Osteocyte (in vitro differentiated cells): Measurements from ENCODE around the gene KIAA1217. TPM values are rescaled to one million over a fixed set of nuclear protein-coding genes. Genes with fewer than 3 reads are reported as not detected.

Experiments
- DNase-seq: peaks from one replicate; pipeline ENCODE4 v3.0.0; 2021; ENCODE audit warnings: mixed read lengths; ENCODE audit not compliant: unreplicated experiment; ENCODE audit errors: extremely low spot score
- H3K27ac Mint-ChIP-seq: one replicate; pipeline ENCODE4 v1.8.0; 2021; ENCODE audit warnings: mild to moderate bottlenecking, mixed read lengths; ENCODE audit not compliant: unreplicated experiment
- H3K27me3 Mint-ChIP-seq: one replicate; pipeline ENCODE4 v1.8.0; 2021; ENCODE audit warnings: mixed read lengths; ENCODE audit not compliant: unreplicated experiment
- H3K36me3 Mint-ChIP-seq: one replicate; pipeline ENCODE4 v1.8.0; 2021; ENCODE audit warnings: mixed read lengths; ENCODE audit not compliant: unreplicated experiment
- H3K4me1 Mint-ChIP-seq: one replicate; pipeline ENCODE4 v1.8.0; 2021; ENCODE audit warnings: mixed read lengths; ENCODE audit not compliant: unreplicated experiment
- H3K4me3 Mint-ChIP-seq: one replicate; pipeline ENCODE4 v1.8.0; 2021; ENCODE audit warnings: mild to moderate bottlenecking, moderate library complexity, mixed read lengths; ENCODE audit not compliant: unreplicated experiment
- H3K9me3 Mint-ChIP-seq: one replicate; pipeline ENCODE4 v1.8.0; 2021; ENCODE audit warnings: mixed read lengths; ENCODE audit not compliant: unreplicated experiment
- total RNA-seq: library from RNA; stranded (reverse); gene quantifications from 2 replicates; pipeline ENCODE4 v1.2.1, GENCODE V29; 2021
- TF ChIP-seq, protein P1 (sequence below): fragments of 200-600 bp; sonication (generic); IDR thresholded peaks from 2 replicates; pipeline ENCODE4 v1.5.0; 2021; ENCODE audit warnings: antibody characterized with exemption, mild to moderate bottlenecking, moderate library complexity

KIAA1217 gene
- total RNA-seq, 1 donor from 2014 or later, result 2.8 TPM

DNA sequence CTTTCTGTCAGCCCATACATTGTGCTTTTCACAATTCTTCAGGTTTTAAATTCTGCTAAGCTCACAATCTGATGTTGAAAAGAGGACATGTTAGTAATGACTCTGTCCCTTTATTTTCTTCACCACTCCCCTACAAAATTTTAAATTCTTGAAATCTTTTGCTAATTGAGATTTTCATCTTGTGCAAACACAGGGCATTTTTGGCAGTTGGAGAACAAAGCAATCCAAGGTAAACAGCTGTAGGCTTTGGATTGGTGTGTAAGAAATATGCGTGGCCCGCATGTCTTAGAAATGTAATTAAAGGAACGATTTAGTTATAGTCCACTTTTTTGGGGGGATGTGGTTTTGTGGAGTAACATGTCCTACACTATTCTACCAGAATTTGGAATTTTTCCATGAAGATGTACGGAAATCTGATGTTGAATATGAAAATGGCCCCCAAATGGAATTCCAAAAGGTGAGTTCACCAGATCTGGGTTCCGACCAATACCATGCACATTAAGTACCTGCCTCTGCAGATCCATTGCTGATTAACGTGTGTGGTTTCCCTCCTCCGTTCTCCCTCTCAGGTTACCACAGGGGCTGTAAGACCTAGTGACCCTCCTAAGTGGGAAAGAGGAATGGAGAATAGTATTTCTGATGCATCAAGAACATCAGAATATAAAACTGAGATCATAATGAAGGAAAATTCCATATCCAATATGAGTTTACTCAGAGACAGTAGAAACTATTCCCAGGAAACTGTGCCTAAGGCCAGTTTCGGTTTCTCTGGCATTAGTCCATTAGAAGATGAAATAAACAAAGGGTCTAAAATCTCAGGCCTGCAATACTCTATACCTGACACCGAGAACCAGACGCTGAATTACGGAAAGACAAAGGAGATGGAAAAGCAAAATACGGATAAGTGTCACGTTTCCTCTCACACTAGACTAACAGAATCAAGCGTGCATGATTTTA is 333.7 kb downstream of the KIAA1217 start:
- H3K36me3 Mint-ChIP-seq, result no peaks in the 10 kb centered on the region
- H3K9me3 Mint-ChIP-seq, result no peaks in the 10 kb centered on the region
- H3K27me3 Mint-ChIP-seq, result peaks cover 6% of the 10 kb centered on the region
- DNase-seq, result peak; percentile 19
- TF ChIP-seq, protein P1, sequence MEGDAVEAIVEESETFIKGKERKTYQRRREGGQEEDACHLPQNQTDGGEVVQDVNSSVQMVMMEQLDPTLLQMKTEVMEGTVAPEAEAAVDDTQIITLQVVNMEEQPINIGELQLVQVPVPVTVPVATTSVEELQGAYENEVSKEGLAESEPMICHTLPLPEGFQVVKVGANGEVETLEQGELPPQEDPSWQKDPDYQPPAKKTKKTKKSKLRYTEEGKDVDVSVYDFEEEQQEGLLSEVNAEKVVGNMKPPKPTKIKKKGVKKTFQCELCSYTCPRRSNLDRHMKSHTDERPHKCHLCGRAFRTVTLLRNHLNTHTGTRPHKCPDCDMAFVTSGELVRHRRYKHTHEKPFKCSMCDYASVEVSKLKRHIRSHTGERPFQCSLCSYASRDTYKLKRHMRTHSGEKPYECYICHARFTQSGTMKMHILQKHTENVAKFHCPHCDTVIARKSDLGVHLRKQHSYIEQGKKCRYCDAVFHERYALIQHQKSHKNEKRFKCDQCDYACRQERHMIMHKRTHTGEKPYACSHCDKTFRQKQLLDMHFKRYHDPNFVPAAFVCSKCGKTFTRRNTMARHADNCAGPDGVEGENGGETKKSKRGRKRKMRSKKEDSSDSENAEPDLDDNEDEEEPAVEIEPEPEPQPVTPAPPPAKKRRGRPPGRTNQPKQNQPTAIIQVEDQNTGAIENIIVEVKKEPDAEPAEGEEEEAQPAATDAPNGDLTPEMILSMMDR, result no peak
- no peaks in the 10 kb centered on the region for H3K4me1 Mint-ChIP-seq
- H3K27ac Mint-ChIP-seq, result no peak overlapping the region
- no peak overlapping the region for H3K4me3 Mint-ChIP-seq

DNA sequence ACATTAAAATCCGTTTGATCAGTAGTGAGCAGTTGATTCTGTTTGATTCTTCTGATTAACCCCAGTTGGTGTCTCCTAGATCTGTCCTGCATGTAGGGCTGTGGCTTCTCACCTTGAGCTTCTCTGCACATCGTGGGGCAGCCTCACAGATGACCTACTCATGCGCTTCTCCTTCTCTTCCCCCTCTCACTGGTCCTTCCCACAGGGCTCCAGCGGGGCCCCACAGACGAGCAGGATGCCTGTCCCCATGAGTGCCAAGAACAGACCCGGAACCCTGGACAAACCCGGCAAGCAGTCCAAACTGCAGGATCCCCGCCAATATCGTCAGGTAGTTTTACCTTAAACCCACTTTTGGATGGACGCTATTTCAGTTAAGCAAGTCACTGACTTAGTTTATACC is 335.8 kb downstream of the KIAA1217 start:
- DNase-seq, result peak; percentile 76
- Mint-ChIP-seq H3K4me3 (no peak overlapping the region), H3K9me3 (no peaks in the 10 kb centered on the region), H3K27me3 (peaks cover 8% of the 10 kb centered on the region), H3K36me3 (peaks cover 3% of the 10 kb centered on the region), H3K27ac (no peak overlapping the region), H3K4me1 (no peaks in the 10 kb centered on the region)
- TF ChIP-seq, protein P1, result no peak

DNA sequence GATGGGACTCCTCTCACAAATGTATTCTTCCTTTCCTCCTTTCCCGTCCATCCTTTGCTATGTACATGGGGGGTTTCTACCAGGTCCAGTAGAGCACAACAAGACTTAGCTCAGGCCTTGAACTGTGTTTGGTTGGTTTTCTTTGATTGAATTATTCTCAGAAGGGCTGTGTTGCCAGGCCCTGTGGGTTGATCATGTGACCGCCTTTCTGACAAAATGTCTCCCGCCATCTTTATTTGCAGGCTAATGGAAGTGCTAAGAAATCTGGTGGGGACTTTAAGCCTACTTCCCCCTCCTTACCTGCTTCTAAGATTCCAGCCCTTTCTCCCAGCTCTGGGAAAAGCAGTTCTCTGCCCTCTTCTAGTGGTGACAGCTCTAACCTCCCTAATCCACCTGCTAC is 336.6 kb downstream of the KIAA1217 start:
- peaks cover 3% of the 10 kb centered on the region for H3K36me3 Mint-ChIP-seq
- H3K27me3 Mint-ChIP-seq, result peaks cover 8% of the 10 kb centered on the region
- H3K4me1 Mint-ChIP-seq, result no peaks in the 10 kb centered on the region
- DNase-seq, result no peak
- H3K9me3 Mint-ChIP-seq, result no peaks in the 10 kb centered on the region
- TF ChIP-seq, protein P1, result no peak
- H3K4me3 Mint-ChIP-seq, result no peak overlapping the region
- no peak overlapping the region for H3K27ac Mint-ChIP-seq

- TF ChIP-seq, protein P1, result no peak
- no peak overlapping the region for H3K27ac Mint-ChIP-seq
- H3K4me3 Mint-ChIP-seq, result no peak overlapping the region
- H3K36me3 Mint-ChIP-seq, result peaks cover 3% of the 10 kb centered on the region
- peaks cover 26% of the 10 kb centered on the region for H3K27me3 Mint-ChIP-seq
- peak; percentile 51 for DNase-seq
- no peaks in the 10 kb centered on the region for H3K9me3 Mint-ChIP-seq
- no peaks in the 10 kb centered on the region for H3K4me1 Mint-ChIP-seq
Observed at GRCh38 chr10:24550680-24551079, 341.7 kb downstream of the KIAA1217 start.

DNA sequence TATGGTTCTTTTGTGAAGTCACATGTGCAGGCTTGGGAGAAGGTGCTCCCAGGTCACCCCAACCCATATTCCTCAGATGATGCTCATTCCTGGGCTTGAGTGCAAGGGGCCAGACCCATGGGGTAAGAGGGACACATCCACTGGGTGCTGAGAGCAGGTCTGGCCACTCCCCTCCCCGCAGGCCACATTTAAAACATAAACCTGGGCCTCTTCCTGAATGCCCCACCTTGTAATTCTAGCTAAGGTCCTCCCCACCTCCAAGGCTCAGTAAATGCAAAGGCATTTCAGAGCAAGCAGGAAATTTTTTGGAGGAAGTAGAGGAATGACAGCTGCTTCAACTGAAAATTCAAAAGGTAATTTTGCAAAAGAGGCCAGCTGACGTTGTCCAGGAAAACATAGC is 342.2 kb downstream of the KIAA1217 start:
- TF ChIP-seq, protein P1, result no peak
- Mint-ChIP-seq H3K9me3 (no peaks in the 10 kb centered on the region), H3K4me1 (no peaks in the 10 kb centered on the region), H3K4me3 (no peak overlapping the region), H3K36me3 (peaks cover 3% of the 10 kb centered on the region), H3K27me3 (peaks cover 27% of the 10 kb centered on the region), H3K27ac (no peak overlapping the region)
- DNase-seq, result peak; percentile 27
